IMR-90 (cell line): ENCODE measurements around the gene SEL1L3. TPM values are rescaled to one million over a fixed set of nuclear protein-coding genes. Genes with fewer than 3 reads are reported as not detected.

Experiments used
- ATAC-seq: fragments of 200-7000 bp; cut with Tn5 transposase; 2 replicates; pipeline ENCODE4 v1.9.1; 2020; ENCODE audit warnings: low read depth, mild to moderate bottlenecking, moderate library complexity
- BruUV-seq: library from RNA; stranded (reverse); fragments of 400-500 nt; replicated peaks from 2 replicates; lab custom pipeline; 2021; lab: Mats Ljungman, UMichigan
- CTCF ChIA-PET: fragments of 300-600 bp; formaldehyde crosslinking; extraction: SDS; loops from one replicate; lab custom pipeline; 2021; ENCODE audit warnings: antibody characterized with exemption; lab: Yijun Ruan, JAX
- POLR2A ChIA-PET: fragments of 300-600 bp; sonication (Branson Sonifier 250); formaldehyde crosslinking; loops from one replicate; lab custom pipeline; 2022; ENCODE audit warnings: antibody characterized with exemption; ENCODE audit not compliant: unreplicated experiment; lab: Charles Lee
- DNase-seq: peaks from one replicate; pipeline ENCODE4 v3.0.0; 2013
- H2AFZ ChIP-seq: replicated peaks from 2 replicates; pipeline ENCODE3; 2013; ENCODE audit warnings: low read length, mild to moderate bottlenecking; ENCODE audit not compliant: poor library complexity
- H2AK5ac ChIP-seq: 2 replicates; pipeline ENCODE4 v1.6.1; 2013; ENCODE audit warnings: low read depth, low read length, inconsistent platforms
- H2AK9ac ChIP-seq: replicated peaks from 2 replicates; pipeline ENCODE3; 2013; ENCODE audit warnings: mild to moderate bottlenecking, low read depth, low read length, moderate library complexity; ENCODE audit not compliant: poor library complexity
- H2BK120ac ChIP-seq: 2 replicates; pipeline ENCODE4 v1.6.1; 2013; ENCODE audit warnings: low read depth, low read length, inconsistent platforms
- H2BK15ac ChIP-seq: 3 replicates; pipeline ENCODE4 v1.6.1; 2013; ENCODE audit warnings: low read depth, low read length, inconsistent platforms
- H2BK20ac ChIP-seq: 2 replicates; pipeline ENCODE4 v1.6.1; 2013; ENCODE audit warnings: low read depth, mild to moderate bottlenecking, inconsistent platforms, low read length, moderate library complexity
- H2BK5ac ChIP-seq: 2 replicates; pipeline ENCODE4 v1.6.1; 2013; ENCODE audit warnings: mild to moderate bottlenecking, low read depth, low read length, inconsistent platforms; ENCODE audit not compliant: poor library complexity, severe bottlenecking
- H3K14ac ChIP-seq: replicated peaks from 2 replicates; pipeline ENCODE4 v1.6.1; 2013; ENCODE audit warnings: low read depth, low read length, inconsistent platforms
- H3K18ac ChIP-seq: 2 replicates; pipeline ENCODE4 v1.6.1; 2013; ENCODE audit warnings: low read depth, low read length, control low read depth
- H3K23ac ChIP-seq: 2 replicates; pipeline ENCODE4 v1.6.1; 2013; ENCODE audit warnings: low read depth, low read length, inconsistent platforms
- H3K27ac ChIP-seq: 2 replicates; pipeline ENCODE4 v1.5.1; 2013; ENCODE audit warnings: mild to moderate bottlenecking, control low read depth, low read length; ENCODE audit not compliant: insufficient read depth
- H3K27me3 ChIP-seq: 2 replicates; pipeline ENCODE4 v1.6.1; 2013; ENCODE audit warnings: low read length; ENCODE audit not compliant: control insufficient read depth, insufficient read depth
- H3K36me3 ChIP-seq: 2 replicates; pipeline ENCODE4 v1.6.1; 2013; ENCODE audit warnings: low read length, mixed read lengths; ENCODE audit not compliant: control insufficient read depth, insufficient read depth
- H3K4ac ChIP-seq: 2 replicates; pipeline ENCODE4 v1.6.1; 2013; ENCODE audit warnings: low read depth, low read length, inconsistent platforms
- H3K4me1 ChIP-seq: 2 replicates; pipeline ENCODE4 v1.6.1; 2013; ENCODE audit warnings: low read length, mixed read lengths; ENCODE audit not compliant: control insufficient read depth, insufficient read depth
- H3K4me2 ChIP-seq: 2 replicates; pipeline ENCODE4 v1.6.1; 2013; ENCODE audit warnings: low read depth, mild to moderate bottlenecking, control low read depth, low read length, moderate library complexity
- H3K4me3 ChIP-seq: 2 replicates; pipeline ENCODE4 v1.5.1; 2013; ENCODE audit warnings: low read depth, mild to moderate bottlenecking, control low read depth, low read length, moderate library complexity; ENCODE audit not compliant: insufficient read depth
- H3K56ac ChIP-seq: 2 replicates; pipeline ENCODE4 v1.6.1; 2013; ENCODE audit warnings: low read length, inconsistent platforms; ENCODE audit not compliant: insufficient read depth; ENCODE audit errors: extremely low read depth
- H3K79me1 ChIP-seq, 2 experiments: 2 replicates each; pipeline ENCODE4 v1.6.1; 2013; ENCODE audit warnings: low read length in 2 of 2, inconsistent platforms in 1 of 2, low read depth in 1 of 2
- H3K9ac ChIP-seq: 2 replicates; pipeline ENCODE4 v1.6.1; 2013; ENCODE audit warnings: low read depth, low read length, control low read depth
- H3K9me1 ChIP-seq: 2 replicates; pipeline ENCODE4 v1.6.1; 2013; ENCODE audit warnings: low read length, inconsistent platforms; ENCODE audit not compliant: insufficient read depth
- H3K9me3 ChIP-seq: 2 replicates; pipeline ENCODE4 v1.6.1; 2013; ENCODE audit warnings: low read length; ENCODE audit not compliant: control insufficient read depth, insufficient read depth
- H4K20me1 ChIP-seq: 2 replicates; pipeline ENCODE4 v1.6.1; 2013; ENCODE audit warnings: low read length, inconsistent platforms; ENCODE audit not compliant: insufficient read depth
- H4K5ac ChIP-seq: 2 replicates; pipeline ENCODE4 v1.6.1; 2013; ENCODE audit warnings: mild to moderate bottlenecking, low read depth, low read length, control low read depth
- H4K8ac ChIP-seq, 2 experiments: 2 replicates each; pipeline ENCODE4 v1.6.1; 2013; ENCODE audit warnings: low read depth in 2 of 2, low read length in 2 of 2, control low read depth in 1 of 2, inconsistent platforms in 1 of 2
- H4K91ac ChIP-seq: 2 replicates; pipeline ENCODE4 v1.6.1; 2013; ENCODE audit warnings: low read depth, low read length, inconsistent platforms; ENCODE audit not compliant: insufficient read depth
- BHLHE40 ChIP-seq: fragments of 150-350 bp; IDR thresholded peaks from 2 replicates; pipeline ENCODE4 v1.6.1; 2016; ENCODE audit warnings: mild to moderate bottlenecking, low read depth, low read length
- CHD1 ChIP-seq: IDR thresholded peaks from 2 replicates; pipeline ENCODE4 v1.6.1; 2012; ENCODE audit warnings: low read depth, low read length, improper control_type of control experiment
- ELK1 ChIP-seq: fragments of 150-350 bp; IDR thresholded peaks from 2 replicates; pipeline ENCODE4 v1.6.1; 2016; ENCODE audit warnings: low read depth, mild to moderate bottlenecking, low read length, moderate library complexity, borderline replicate concordance
- FOS ChIP-seq: fragments of 150-350 bp; IDR thresholded peaks from 2 replicates; pipeline ENCODE4 v1.6.1; 2016; ENCODE audit warnings: low read depth, low read length
- MAFK ChIP-seq: IDR thresholded peaks from 2 replicates; pipeline ENCODE4 v1.6.1; 2012; ENCODE audit warnings: low read depth, low read length, improper control_type of control experiment
- MAZ ChIP-seq: IDR thresholded peaks from 2 replicates; pipeline ENCODE4 v1.6.1; 2012; ENCODE audit warnings: low read depth, mild to moderate bottlenecking, low read length, improper control_type of control experiment, moderate library complexity, borderline replicate concordance
- MXI1 ChIP-seq: IDR thresholded peaks from 2 replicates; pipeline ENCODE4 v1.6.1; 2012; ENCODE audit warnings: low read depth, mild to moderate bottlenecking, low read length, moderate library complexity, borderline replicate concordance
- NFE2L2 ChIP-seq: fragments of 150-350 bp; IDR thresholded peaks from 2 replicates; pipeline ENCODE4 v1.6.1; 2016; ENCODE audit warnings: low read depth, mild to moderate bottlenecking, low read length
- POLR2A ChIP-seq: IDR thresholded peaks from 2 replicates; pipeline ENCODE4 v1.6.1; 2012; ENCODE audit warnings: mild to moderate bottlenecking, low read depth, low read length
- RCOR1 ChIP-seq: IDR thresholded peaks from 2 replicates; pipeline ENCODE4 v1.6.1; 2012; ENCODE audit warnings: mild to moderate bottlenecking, low read length, improper control_type of control experiment; ENCODE audit not compliant: insufficient replicate concordance
- RFX5 ChIP-seq: IDR thresholded peaks from 2 replicates; pipeline ENCODE4 v1.8.0; 2012; ENCODE audit warnings: low read depth, mild to moderate bottlenecking, low read length, moderate library complexity
- SMC3 ChIP-seq: fragments of 150-350 bp; IDR thresholded peaks from 2 replicates; pipeline ENCODE4 v1.6.1; 2016; ENCODE audit warnings: low read depth, mild to moderate bottlenecking, antibody characterized with exemption, low read length, moderate library complexity
- WGBS, 2 experiments: methylation state at CpG; one replicate each; pipeline versions ENCODE4 v1.1.5 to v1.1.7; 2013; ENCODE audit warnings: missing lambda C conversion rate in 2 of 2; ENCODE audit not compliant: insufficient read length in 1 of 2; ENCODE audit errors: extremely low coverage in 2 of 2; 5-methylcytosine and 5-hydroxymethylcytosine counted together
- dilution Hi-C: fragments of 300-500 bp; cut with HindIII; formaldehyde crosslinking; loops from one replicate; pipeline ENCODE4 v1.14.3; 2018; ENCODE audit warnings: low sequenced_read_pairs; ENCODE audit not compliant: unreplicated experiment
- in situ Hi-C: fragments of 300-500 bp; cut with MboI; formaldehyde crosslinking; loops from 3 replicates; pipeline ENCODE4 v1.14.3; 2019; ENCODE audit warnings: low sequenced_read_pairs, inconsistent platforms, mixed read lengths
- intact Hi-C: fragments of 100-400 bp; cut with micrococcal nuclease; formaldehyde crosslinking; loops from 2 replicates; pipeline ENCODE4 v1.10.0; 2022
- polyA plus RNA-seq, 3 experiments: library from polyadenylated mRNA; depleted of rRNA; stranded (reverse); fragments of >200 nt; gene quantifications; 2 replicates each; pipeline ENCODE4 v1.2.3, GENCODE V29; 2012; ENCODE audit warnings: low replicate concordance in 1 of 3
- total RNA-seq: library from RNA; depleted of rRNA; stranded (reverse); fragments of >200 nt; gene quantifications from 2 replicates; pipeline ENCODE4 v1.2.3, GENCODE V29; 2012
- TF ChIP-seq, protein P1 (sequence below): conservative IDR thresholded peaks from 2 replicates; pipeline ENCODE4 v1.5.1; 2012; ENCODE audit warnings: mild to moderate bottlenecking, low read depth, low read length, improper control_type of control experiment

The SEL1L3 gene
- total and polyA plus RNA-seq, 2 of the 4 experiments (the other 2 are of a cell fraction): 16.4 to 43.7 TPM

- Histone ChIP-seq H2BK15ac (no peak overlapping the region), H2AK9ac (no peak overlapping the region), H3K56ac (no peak overlapping the region), H3K4me2 (no peak overlapping the region), H2BK5ac (no peak overlapping the region), H4K20me1 (no peaks in the 10 kb centered on the region), H3K27ac (no peak overlapping the region), H3K9ac (no peak overlapping the region), H3K79me1 (no peaks in the 10 kb centered on the region), H2AK5ac (no peak overlapping the region), H3K14ac (no peak overlapping the region), H3K18ac (no peak overlapping the region), H3K27me3 (no peaks in the 10 kb centered on the region), H3K9me3 (no peaks in the 10 kb centered on the region), H3K4me3 (no peak overlapping the region), H2AFZ (no peak overlapping the region), H3K4ac (no peak overlapping the region), H3K9me1 (no peaks in the 10 kb centered on the region), H3K23ac (no peak overlapping the region), H4K5ac (no peak overlapping the region), H3K4me1 (peaks cover 2% of the 10 kb centered on the region; the same call in 1 of the 2 replicates), H3K36me3 (peaks cover 2% of the 10 kb centered on the region), H4K8ac (no peak overlapping the region), H2BK120ac (no peak overlapping the region), H4K91ac (no peak overlapping the region), H2BK20ac (no peak overlapping the region)
- BruUV-seq: no TSS peak
- ATAC-seq (no peak), DNase-seq (no peak)
- in situ Hi-C loops: loop anchor here (5.0 kb wide), 1 partner anchor 318 kb away; no protein-coding TSS in a partner anchor
- TF ChIP-seq BHLHE40 (no peak), SMC3 (no peak), ELK1 (no peak), MAFK (no peak), MXI1 (no peak), NFE2L2 (no peak), FOS (no peak), CHD1 (no peak), MAZ (no peak), POLR2A (no peak), RCOR1 (no peak), RFX5 (no peak)
- TF ChIP-seq, protein P1, sequence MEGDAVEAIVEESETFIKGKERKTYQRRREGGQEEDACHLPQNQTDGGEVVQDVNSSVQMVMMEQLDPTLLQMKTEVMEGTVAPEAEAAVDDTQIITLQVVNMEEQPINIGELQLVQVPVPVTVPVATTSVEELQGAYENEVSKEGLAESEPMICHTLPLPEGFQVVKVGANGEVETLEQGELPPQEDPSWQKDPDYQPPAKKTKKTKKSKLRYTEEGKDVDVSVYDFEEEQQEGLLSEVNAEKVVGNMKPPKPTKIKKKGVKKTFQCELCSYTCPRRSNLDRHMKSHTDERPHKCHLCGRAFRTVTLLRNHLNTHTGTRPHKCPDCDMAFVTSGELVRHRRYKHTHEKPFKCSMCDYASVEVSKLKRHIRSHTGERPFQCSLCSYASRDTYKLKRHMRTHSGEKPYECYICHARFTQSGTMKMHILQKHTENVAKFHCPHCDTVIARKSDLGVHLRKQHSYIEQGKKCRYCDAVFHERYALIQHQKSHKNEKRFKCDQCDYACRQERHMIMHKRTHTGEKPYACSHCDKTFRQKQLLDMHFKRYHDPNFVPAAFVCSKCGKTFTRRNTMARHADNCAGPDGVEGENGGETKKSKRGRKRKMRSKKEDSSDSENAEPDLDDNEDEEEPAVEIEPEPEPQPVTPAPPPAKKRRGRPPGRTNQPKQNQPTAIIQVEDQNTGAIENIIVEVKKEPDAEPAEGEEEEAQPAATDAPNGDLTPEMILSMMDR: no peak
- POLR2A ChIA-PET: no interaction called here
- CTCF ChIA-PET: no interaction called here
- intact Hi-C loops: no loop called here
- dilution Hi-C loops: no loop called here
- no CpG with 5 or more reads among the region's 4 CpGs for WGBS, 2 experiments
Observed at GRCh38 chr4:25760048-25760447, 102.7 kb downstream of the SEL1L3 start.
